ENCODE results near the gene SEMA4A. TPM values are rescaled to one million over a fixed set of nuclear protein-coding genes. Genes with fewer than 3 reads are reported as not detected.

Gene SEMA4A
- polyA plus RNA-seq = 17.1 and 38.4 TPM in 2 replicates
- polyA minus RNA-seq = 18.6 and 20.5 TPM in 2 replicates

DNA sequence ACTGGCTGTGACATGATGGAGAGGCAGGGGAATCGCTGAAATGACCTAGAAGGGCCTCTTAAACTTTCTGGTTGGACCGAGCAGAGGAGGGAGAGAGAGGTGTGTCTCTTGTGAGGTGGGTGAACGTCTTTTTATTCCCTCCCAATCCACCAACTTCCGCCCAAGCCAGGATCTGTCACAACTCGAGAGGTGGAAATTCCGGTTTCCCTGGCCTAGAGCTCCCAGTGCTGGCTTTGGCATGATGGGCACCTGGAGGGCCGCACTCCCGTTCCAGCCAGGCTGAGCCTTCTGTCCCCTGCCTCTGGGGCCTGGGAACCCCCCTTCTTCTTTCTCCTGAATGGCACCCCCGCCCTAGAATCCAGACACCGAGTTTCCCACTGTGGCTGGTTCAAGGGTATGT is at the start of gene SEMA4A:
Gene SEMA4A, plus strand, starts transcription at position 224 of the 400 bp plus-strand sequence. CDS start 994 bp downstream, outside the sequence.
- Histone ChIP-seq H3K27ac (ENCODE audit: low read length) (no peak within 1 kb of the TSS), H3K4me2 (ENCODE audit: low read length) (no peak within 1 kb of the TSS), H3K36me3 (ENCODE audit: insufficient read depth, low read length) (no peaks in the 10 kb centered on the region), H3K9me2 (ENCODE audit: insufficient read depth, low read length) (no peaks in the 10 kb centered on the region), H3K79me2 (replicated peaks; ENCODE audit: insufficient read depth, low read length) (no peaks in the 10 kb centered on the region), H4K20me1 (ENCODE audit: insufficient read depth) (no peaks in the 10 kb centered on the region), H3K27me3 (ENCODE audit: insufficient read depth, low read depth, low read length) (no peaks in the 10 kb centered on the region), H3K9ac (ENCODE audit: low read length) (no peak within 1 kb of the TSS), H3K4me3 (ENCODE audit: low read length) (peak within 1 kb of the TSS; percentile 32), H2AFZ (ENCODE audit: low read depth, low read length) (no peak within 1 kb of the TSS), H3F3A (ENCODE audit: insufficient read depth, low read length, poor library complexity, severe bottlenecking) (no peaks in the 10 kb centered on the region), H3K9me3 (ENCODE audit: low read length) (no peaks in the 10 kb centered on the region)
- TF ChIP-seq, protein P1, sequence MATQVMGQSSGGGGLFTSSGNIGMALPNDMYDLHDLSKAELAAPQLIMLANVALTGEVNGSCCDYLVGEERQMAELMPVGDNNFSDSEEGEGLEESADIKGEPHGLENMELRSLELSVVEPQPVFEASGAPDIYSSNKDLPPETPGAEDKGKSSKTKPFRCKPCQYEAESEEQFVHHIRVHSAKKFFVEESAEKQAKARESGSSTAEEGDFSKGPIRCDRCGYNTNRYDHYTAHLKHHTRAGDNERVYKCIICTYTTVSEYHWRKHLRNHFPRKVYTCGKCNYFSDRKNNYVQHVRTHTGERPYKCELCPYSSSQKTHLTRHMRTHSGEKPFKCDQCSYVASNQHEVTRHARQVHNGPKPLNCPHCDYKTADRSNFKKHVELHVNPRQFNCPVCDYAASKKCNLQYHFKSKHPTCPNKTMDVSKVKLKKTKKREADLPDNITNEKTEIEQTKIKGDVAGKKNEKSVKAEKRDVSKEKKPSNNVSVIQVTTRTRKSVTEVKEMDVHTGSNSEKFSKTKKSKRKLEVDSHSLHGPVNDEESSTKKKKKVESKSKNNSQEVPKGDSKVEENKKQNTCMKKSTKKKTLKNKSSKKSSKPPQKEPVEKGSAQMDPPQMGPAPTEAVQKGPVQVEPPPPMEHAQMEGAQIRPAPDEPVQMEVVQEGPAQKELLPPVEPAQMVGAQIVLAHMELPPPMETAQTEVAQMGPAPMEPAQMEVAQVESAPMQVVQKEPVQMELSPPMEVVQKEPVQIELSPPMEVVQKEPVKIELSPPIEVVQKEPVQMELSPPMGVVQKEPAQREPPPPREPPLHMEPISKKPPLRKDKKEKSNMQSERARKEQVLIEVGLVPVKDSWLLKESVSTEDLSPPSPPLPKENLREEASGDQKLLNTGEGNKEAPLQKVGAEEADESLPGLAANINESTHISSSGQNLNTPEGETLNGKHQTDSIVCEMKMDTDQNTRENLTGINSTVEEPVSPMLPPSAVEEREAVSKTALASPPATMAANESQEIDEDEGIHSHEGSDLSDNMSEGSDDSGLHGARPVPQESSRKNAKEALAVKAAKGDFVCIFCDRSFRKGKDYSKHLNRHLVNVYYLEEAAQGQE (IDR thresholded peaks at IDR 0.05; ENCODE audit: borderline replicate concordance) = no peak
- no peak for TF ChIP-seq SMC3 (conservative IDR thresholded peaks at IDR 0.05; ENCODE audit: poor library complexity)
- no peak for TF ChIP-seq EZH2 (IDR thresholded peaks at IDR 0.05; ENCODE audit: borderline replicate concordance, insufficient read depth, low read length, poor library complexity, severe bottlenecking)
- no peak for TF ChIP-seq MXI1 (conservative IDR thresholded peaks at IDR 0.05; ENCODE audit: poor library complexity, severe bottlenecking)
- TF ChIP-seq POLR2AphosphoS5 (IDR thresholded peaks at IDR 0.05) = no peak
- TF ChIP-seq TAF1 (IDR thresholded peaks at IDR 0.05; ENCODE audit: low read depth) = no peak
- TF ChIP-seq, protein P2, sequence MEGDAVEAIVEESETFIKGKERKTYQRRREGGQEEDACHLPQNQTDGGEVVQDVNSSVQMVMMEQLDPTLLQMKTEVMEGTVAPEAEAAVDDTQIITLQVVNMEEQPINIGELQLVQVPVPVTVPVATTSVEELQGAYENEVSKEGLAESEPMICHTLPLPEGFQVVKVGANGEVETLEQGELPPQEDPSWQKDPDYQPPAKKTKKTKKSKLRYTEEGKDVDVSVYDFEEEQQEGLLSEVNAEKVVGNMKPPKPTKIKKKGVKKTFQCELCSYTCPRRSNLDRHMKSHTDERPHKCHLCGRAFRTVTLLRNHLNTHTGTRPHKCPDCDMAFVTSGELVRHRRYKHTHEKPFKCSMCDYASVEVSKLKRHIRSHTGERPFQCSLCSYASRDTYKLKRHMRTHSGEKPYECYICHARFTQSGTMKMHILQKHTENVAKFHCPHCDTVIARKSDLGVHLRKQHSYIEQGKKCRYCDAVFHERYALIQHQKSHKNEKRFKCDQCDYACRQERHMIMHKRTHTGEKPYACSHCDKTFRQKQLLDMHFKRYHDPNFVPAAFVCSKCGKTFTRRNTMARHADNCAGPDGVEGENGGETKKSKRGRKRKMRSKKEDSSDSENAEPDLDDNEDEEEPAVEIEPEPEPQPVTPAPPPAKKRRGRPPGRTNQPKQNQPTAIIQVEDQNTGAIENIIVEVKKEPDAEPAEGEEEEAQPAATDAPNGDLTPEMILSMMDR (IDR thresholded peaks at IDR 0.05; ENCODE audit: poor library complexity, severe bottlenecking) = no peak
- no peak for TF ChIP-seq EP300 (conservative IDR thresholded peaks at IDR 0.05; ENCODE audit: poor library complexity, severe bottlenecking)
- TF ChIP-seq RAD21 (conservative IDR thresholded peaks at IDR 0.05) = no peak

DNA sequence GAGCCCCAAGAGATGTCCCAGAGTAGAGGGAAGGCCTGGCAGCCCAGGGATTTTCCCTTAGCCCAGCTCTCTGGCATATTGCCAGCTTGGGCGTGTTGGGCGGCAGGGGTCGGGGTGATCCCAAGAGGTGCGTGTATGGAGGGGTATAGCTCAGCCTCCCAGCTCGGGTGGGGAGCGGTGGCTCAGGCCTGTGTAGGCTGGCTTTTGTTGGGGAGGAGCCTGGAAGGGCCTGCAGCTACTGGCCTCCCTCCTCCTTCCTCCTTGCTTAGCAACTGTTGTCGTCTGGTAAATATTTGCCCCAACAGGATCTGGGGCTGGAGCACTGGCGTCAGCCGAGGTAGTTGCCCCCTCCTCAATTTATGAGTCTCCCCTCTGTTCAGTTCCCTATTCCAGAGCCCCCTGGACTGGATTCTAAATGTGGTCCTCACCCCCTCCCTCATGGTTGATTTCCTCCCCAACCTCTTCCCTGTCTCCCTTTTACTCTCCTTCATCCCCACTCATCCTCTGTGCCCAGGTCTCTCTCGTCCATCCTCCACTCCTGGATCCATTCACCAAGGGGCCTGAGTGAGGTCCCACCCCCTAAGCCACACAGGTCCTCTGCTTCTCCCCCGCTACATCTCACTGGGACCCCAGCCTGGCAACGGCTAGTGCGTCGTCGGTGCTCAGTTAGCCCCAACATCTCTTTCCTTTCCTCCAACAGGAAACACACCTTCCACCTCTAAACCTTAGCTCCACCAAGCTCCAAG is 49.1 kb upstream of the SEMA4A start:
- Histone ChIP-seq H2AFZ (ENCODE audit: low read depth, low read length) (no peak overlapping the region), H3K9ac (ENCODE audit: low read length) (no peak overlapping the region), H4K20me1 (ENCODE audit: insufficient read depth) (no peaks in the 10 kb centered on the region), H3K4me2 (ENCODE audit: low read length) (no peak overlapping the region), H3K79me2 (replicated peaks; ENCODE audit: insufficient read depth, low read length) (peaks cover 37% of the 10 kb centered on the region), H3K4me3 (ENCODE audit: low read length) (no peak overlapping the region), H3F3A (ENCODE audit: insufficient read depth, low read length, poor library complexity, severe bottlenecking) (peaks cover 5% of the 10 kb centered on the region), H3K27me3 (ENCODE audit: insufficient read depth, low read depth, low read length) (no peaks in the 10 kb centered on the region), H3K9me3 (ENCODE audit: low read length) (no peaks in the 10 kb centered on the region), H3K36me3 (ENCODE audit: insufficient read depth, low read length) (no peaks in the 10 kb centered on the region), H3K27ac (ENCODE audit: low read length) (no peak overlapping the region), H3K9me2 (ENCODE audit: insufficient read depth, low read length) (no peaks in the 10 kb centered on the region)
- TF ChIP-seq, protein P2 (IDR thresholded peaks at IDR 0.05; ENCODE audit: poor library complexity, severe bottlenecking) = no peak
- TF ChIP-seq SMC3 (conservative IDR thresholded peaks at IDR 0.05; ENCODE audit: poor library complexity) = no peak
- no peak for TF ChIP-seq EP300 (conservative IDR thresholded peaks at IDR 0.05; ENCODE audit: poor library complexity, severe bottlenecking)
- TF ChIP-seq, protein P1 (IDR thresholded peaks at IDR 0.05; ENCODE audit: borderline replicate concordance) = no peak
- no peak for TF ChIP-seq EZH2 (IDR thresholded peaks at IDR 0.05; ENCODE audit: borderline replicate concordance, insufficient read depth, low read length, poor library complexity, severe bottlenecking)
- TF ChIP-seq TAF1 (IDR thresholded peaks at IDR 0.05; ENCODE audit: low read depth) = no peak
- no peak for TF ChIP-seq POLR2AphosphoS5 (IDR thresholded peaks at IDR 0.05)
- no peak for TF ChIP-seq RAD21 (conservative IDR thresholded peaks at IDR 0.05)
- no peak for TF ChIP-seq MXI1 (conservative IDR thresholded peaks at IDR 0.05; ENCODE audit: poor library complexity, severe bottlenecking)

Measured in neural cell (in vitro differentiated cells).